Spleen (tissue), 7 donors: ENCODE data around the gene AK8.

ENCODE experiments used
- POLR2A ChIP-seq, 3 donors: fragments of 450-650 bp; IDR thresholded peaks; one replicate each; pipeline ENCODE4 v1.5.1; 2017; ENCODE audit warnings: antibody characterized with exemption in 3 of 3, mild to moderate bottlenecking in 1 of 3
- POLR2AphosphoS5 ChIP-seq, 3 donors: sonication (generic); formaldehyde crosslinking; IDR thresholded peaks; one replicate each; pipeline ENCODE4 v1.5.1; 2017; ENCODE audit warnings: antibody characterized with exemption in 3 of 3
- TF ChIP-seq, protein P1 (sequence below), 11 experiments: fragments of 200-600 bp in 7 of 11; fragments of 450-650 bp in 4 of 11; sonication (generic) in 4 of 11; IDR thresholded peaks in 8 of 11; conservative IDR thresholded peaks in 3 of 11; 1 replicate in 7 of 11; 2 replicates in 4 of 11; pipeline versions ENCODE4 v1.4.0 to v1.8.0; 2016 to 2021; ENCODE audit warnings: antibody characterized with exemption in 11 of 11, inconsistent platforms in 4 of 11, mild to moderate bottlenecking in 1 of 11
- donor health status: DM: no; HTN: no; CAD: no; lungs with moderate emphysema.
- donor health status: DM: no; HTN: no; CAD: no.
- donor health status: DM: no; HTN: no; CAD: no.

DNA sequence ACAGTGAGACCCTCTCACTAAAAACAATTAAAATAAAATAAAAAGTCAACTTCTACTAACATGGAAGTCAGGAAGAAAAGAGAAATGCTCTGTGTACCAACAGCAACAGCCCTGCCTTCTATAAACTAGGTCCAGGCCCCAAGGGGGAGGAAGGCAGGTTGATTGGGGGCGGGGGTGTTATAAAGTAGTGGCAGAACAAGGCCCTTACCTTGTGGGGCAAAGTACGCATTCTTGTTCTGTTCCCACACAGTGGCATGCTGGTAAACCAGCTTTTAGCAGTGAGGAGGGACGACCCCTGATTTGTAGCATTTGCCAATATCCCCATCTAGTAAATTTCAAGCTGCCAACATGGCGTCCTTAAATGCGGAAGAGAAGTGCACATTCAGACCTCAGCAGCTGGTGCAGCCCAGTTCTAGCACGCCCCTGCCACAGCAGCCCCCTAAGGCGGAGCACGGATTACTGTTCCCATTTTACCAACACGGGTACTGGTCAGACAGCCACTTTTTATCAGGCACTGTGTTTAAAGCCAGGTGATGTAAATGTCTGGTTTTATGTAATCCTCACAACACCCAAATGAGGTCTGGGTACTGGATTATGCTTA is 138.3 kb downstream of the AK8 start:
- TF ChIP-seq, protein P1, sequence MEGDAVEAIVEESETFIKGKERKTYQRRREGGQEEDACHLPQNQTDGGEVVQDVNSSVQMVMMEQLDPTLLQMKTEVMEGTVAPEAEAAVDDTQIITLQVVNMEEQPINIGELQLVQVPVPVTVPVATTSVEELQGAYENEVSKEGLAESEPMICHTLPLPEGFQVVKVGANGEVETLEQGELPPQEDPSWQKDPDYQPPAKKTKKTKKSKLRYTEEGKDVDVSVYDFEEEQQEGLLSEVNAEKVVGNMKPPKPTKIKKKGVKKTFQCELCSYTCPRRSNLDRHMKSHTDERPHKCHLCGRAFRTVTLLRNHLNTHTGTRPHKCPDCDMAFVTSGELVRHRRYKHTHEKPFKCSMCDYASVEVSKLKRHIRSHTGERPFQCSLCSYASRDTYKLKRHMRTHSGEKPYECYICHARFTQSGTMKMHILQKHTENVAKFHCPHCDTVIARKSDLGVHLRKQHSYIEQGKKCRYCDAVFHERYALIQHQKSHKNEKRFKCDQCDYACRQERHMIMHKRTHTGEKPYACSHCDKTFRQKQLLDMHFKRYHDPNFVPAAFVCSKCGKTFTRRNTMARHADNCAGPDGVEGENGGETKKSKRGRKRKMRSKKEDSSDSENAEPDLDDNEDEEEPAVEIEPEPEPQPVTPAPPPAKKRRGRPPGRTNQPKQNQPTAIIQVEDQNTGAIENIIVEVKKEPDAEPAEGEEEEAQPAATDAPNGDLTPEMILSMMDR (IDR thresholded peaks at IDR 0.05 in 8 of 11, conservative IDR thresholded peaks at IDR 0.05 in 3 of 11): no peak
- TF ChIP-seq POLR2A (IDR thresholded peaks at IDR 0.05) (no peak), POLR2AphosphoS5 (IDR thresholded peaks at IDR 0.05) (no peak)
